Measurements from ENCODE around the gene CPA2. TPM values are rescaled to one million over a fixed set of nuclear protein-coding genes. Genes with fewer than 3 reads are reported as not detected.
"Not testable (repeated sequence)": the region's sequence is repeated elsewhere in the genome, so short reads cannot be mapped to it uniquely, and the experiment has no call there.

Gene CPA2
- total RNA-seq, 1 donor from 2014 or later = not detected

GRCh38 chr7:130303127-130303526 is 36.5 kb downstream of the CPA2 start:
- DNase-seq (ENCODE audit: low spot score in 2 of 2) = no peak
- no peak for FAIRE-seq

- FAIRE-seq = no peak
Measured at GRCh38 chr7:130303551-130303950, 36.9 kb downstream of the CPA2 start.

GRCh38 chr7:130303982-130304381 is 37.3 kb downstream of the CPA2 start:
- FAIRE-seq = no peak
- DNase-seq (ENCODE audit: low spot score in 2 of 2) = no peak

More at GRCh38 chr7:130303551-130303950, 36.9 kb downstream of the CPA2 start:
- no peak for DNase-seq (ENCODE audit: low spot score in 2 of 2)

- FAIRE-seq (no peak), DNase-seq (ENCODE audit: low spot score in 2 of 2) (no peak)
Measured at GRCh38 chr7:130304878-130305277, 38.2 kb downstream of the CPA2 start.

GRCh38 chr7:130305433-130306042 is 38.9 kb downstream of the CPA2 start:
- no peak for DNase-seq (ENCODE audit: low spot score in 2 of 2)
- FAIRE-seq = no peak

GRCh38 chr7:130309986-130310385 is 43.3 kb downstream of the CPA2 start:
- DNase-seq (ENCODE audit: low spot score in 2 of 2) = no peak
- FAIRE-seq = no peak

- DNase-seq (ENCODE audit: low spot score in 2 of 2) (no peak), FAIRE-seq (no peak)
Measured at GRCh38 chr7:130314305-130314704, 47.6 kb downstream of the CPA2 start.

GRCh38 chr7:130319541-130319940 is 52.9 kb downstream of the CPA2 start:
- DNase-seq (ENCODE audit: low spot score in 2 of 2) = no peak
- no peak for FAIRE-seq

- FAIRE-seq; DNase-seq (ENCODE audit: low spot score in 2 of 2): not testable (repeated sequence)
Measured at GRCh38 chr7:130321542-130322229, 55.0 kb downstream of the CPA2 start.

- FAIRE-seq = no peak
Measured at GRCh38 chr7:130322615-130323014, 56.0 kb downstream of the CPA2 start.

GRCh38 chr7:130324306-130324943 is 57.8 kb downstream of the CPA2 start:
- FAIRE-seq = no peak
- DNase-seq (ENCODE audit: low spot score in 2 of 2) = no peak

More at GRCh38 chr7:130322615-130323014, 56.0 kb downstream of the CPA2 start:
- DNase-seq (ENCODE audit: low spot score in 2 of 2) = no peak

GRCh38 chr7:130329681-130330080 is 63.0 kb downstream of the CPA2 start:
- no peak for FAIRE-seq
- DNase-seq (ENCODE audit: low spot score in 2 of 2) = no peak

- no peak for FAIRE-seq
- no peak for DNase-seq (ENCODE audit: low spot score in 2 of 2)
Measured at GRCh38 chr7:130332259-130333053, 65.8 kb downstream of the CPA2 start.

GRCh38 chr7:130333832-130334231 is 67.2 kb downstream of the CPA2 start:
- FAIRE-seq (no peak), DNase-seq (ENCODE audit: low spot score in 2 of 2) (no peak)

GRCh38 chr7:130334274-130334673 is 67.6 kb downstream of the CPA2 start:
- DNase-seq (ENCODE audit: low spot score in 2 of 2) = no peak
- no peak for FAIRE-seq

GRCh38 chr7:130337410-130337971 is 70.8 kb downstream of the CPA2 start:
- DNase-seq (ENCODE audit: low spot score in 2 of 2) = no peak
- no peak for FAIRE-seq

GRCh38 chr7:130338233-130338632 is 71.6 kb downstream of the CPA2 start:
- no peak for FAIRE-seq
- DNase-seq (ENCODE audit: low spot score in 2 of 2) = no peak
